K562 (cell line): Measurements from ENCODE around the gene TUBB6. TPM values are rescaled to one million over a fixed set of nuclear protein-coding genes. Genes with fewer than 3 reads are reported as not detected.

Experiments
- ATAC-seq: fragments of 200-7000 bp; cut with Tn5 transposase; 3 replicates; pipeline ENCODE4 v1.9.1; 2020; ENCODE audit warnings: moderate library complexity
- BruUV-seq: library from RNA; stranded (reverse); fragments of 400-500 nt; replicated peaks from 2 replicates; lab custom pipeline; 2021; lab: Mats Ljungman, UMichigan
- CTCF ChIA-PET: fragments of 300-600 bp; formaldehyde crosslinking; extraction: SDS; loops from one replicate; lab custom pipeline; 2021; ENCODE audit warnings: low intra/inter-chr PET ratio; lab: Yijun Ruan, JAX
- POLR2A ChIA-PET: fragments of 300-600, 350-650 bp; sonication (Branson Sonifier 250); formaldehyde crosslinking; extraction: SDS; loops from one replicate; lab custom pipeline; 2021; ENCODE audit warnings: antibody characterized with exemption, inconsistent platforms; lab: Yijun Ruan, JAX
- DNase-seq, 4 experiments: peaks; one replicate each; pipeline versions ENCODE4 v3.0.0 to v3.0.0-alpha.2; 2011 to 2018; ENCODE audit warnings: low spot score in 3 of 4, mixed read lengths in 3 of 4; ENCODE audit errors: extremely low read depth in 1 of 4
- FAIRE-seq: peaks from 2 replicates; lab custom pipeline; 2011; peaks lifted over from hg19 to GRCh38; lab: Jason Lieb, UNC
- H2AFZ ChIP-seq: 2 replicates; pipeline ENCODE4 v1.6.0; 2011; ENCODE audit warnings: low read depth, low read length, control low read depth, inconsistent platforms
- H3K27ac ChIP-seq: fragments of 200-600 bp; 3 replicates; pipeline ENCODE4 v1.8.0; 2011; ENCODE audit warnings: low read depth, mild to moderate bottlenecking, control low read depth, inconsistent platforms, low read length, moderate library complexity, mixed read lengths; ENCODE audit errors: extremely low read depth
- H3K27me3 ChIP-seq, 2 experiments: fragments of 300-600 bp in 1 of 2; 2 replicates in 1 of 2; 3 replicates in 1 of 2; pipeline versions ENCODE4 v1.6.0 to v1.8.0; 2011; ENCODE audit warnings: inconsistent platforms in 2 of 2, low read length in 2 of 2, mild to moderate bottlenecking in 1 of 2, mixed read lengths in 1 of 2, moderate library complexity in 1 of 2; ENCODE audit not compliant: control insufficient read depth in 2 of 2, insufficient read depth in 2 of 2
- H3K36me3 ChIP-seq: fragments of 300-600 bp; 3 replicates; pipeline ENCODE4 v1.8.0; 2011; ENCODE audit warnings: mild to moderate bottlenecking, low read length, inconsistent platforms; ENCODE audit not compliant: control insufficient read depth, insufficient read depth
- H3K4me1 ChIP-seq, 2 experiments: fragments of 200-600 bp in 1 of 2; replicated peaks in 1 of 2; 2 replicates in 1 of 2; 3 replicates in 1 of 2; pipeline versions ENCODE4 v1.5.1 to v1.8.0; 2011; ENCODE audit warnings: inconsistent platforms in 2 of 2, low read length in 2 of 2, mild to moderate bottlenecking in 1 of 2, mixed read lengths in 1 of 2, moderate library complexity in 1 of 2; ENCODE audit not compliant: control insufficient read depth in 2 of 2, insufficient read depth in 2 of 2
- H3K4me2 ChIP-seq: 2 replicates; pipeline ENCODE4 v1.6.1; 2011; ENCODE audit warnings: low read length, control low read depth, inconsistent platforms, mixed read lengths; ENCODE audit not compliant: insufficient read depth
- H3K4me3 ChIP-seq: fragments of 200-600 bp; sonication (generic), shearing (Covaris generic); 2 replicates; pipeline ENCODE4 v1.5.1; 2016; ENCODE audit warnings: control low read depth, inconsistent platforms
- H3K79me2 ChIP-seq: fragments of 200-600 bp; 3 replicates; pipeline ENCODE4 v1.8.0; 2011; ENCODE audit warnings: low read length, inconsistent platforms; ENCODE audit not compliant: control insufficient read depth, insufficient read depth
- H3K9ac ChIP-seq, 2 experiments: 2 replicates each; pipeline versions ENCODE4 v1.6.0 to v1.6.1; 2011; ENCODE audit warnings: low read depth in 2 of 2, low read length in 2 of 2, control low read depth in 1 of 2, inconsistent platforms in 1 of 2, mild to moderate bottlenecking in 1 of 2, mixed read lengths in 1 of 2; ENCODE audit not compliant: insufficient read depth in 1 of 2
- H3K9me1 ChIP-seq: one replicate; pipeline ENCODE4 v1.6.0; 2011; ENCODE audit warnings: inconsistent platforms, mild to moderate bottlenecking, low read length, moderate library complexity; ENCODE audit not compliant: control insufficient read depth, insufficient read depth
- H3K9me3 ChIP-seq: replicated peaks from 2 replicates; pipeline ENCODE4 v1.5.1; 2011; ENCODE audit warnings: low read depth, low read length, inconsistent platforms; ENCODE audit not compliant: control insufficient read depth, insufficient read depth
- H4K20me1 ChIP-seq: replicated peaks from 2 replicates; pipeline ENCODE4 v1.6.1; 2011; ENCODE audit warnings: low read length, inconsistent platforms, mixed read lengths; ENCODE audit not compliant: control insufficient read depth, insufficient read depth
- MTA3 ChIP-seq: fragments of 450-650 bp; formaldehyde crosslinking; IDR thresholded peaks from 2 replicates; pipeline ENCODE4 v1.6.1; 2017; ENCODE audit warnings: mild to moderate bottlenecking, borderline replicate concordance
- RBFOX2 ChIP-seq: fragments of 200-400 bp; formaldehyde crosslinking; IDR thresholded peaks from 2 replicates; pipeline ENCODE4 v1.6.1; 2017; ENCODE audit warnings: low read depth, mild to moderate bottlenecking, low read length, moderate library complexity
- ZNF277 ChIP-seq: fragments of 250-450 bp; sonication (Bioruptor Pico); IDR thresholded peaks from 2 replicates; pipeline ENCODE4 v1.8.0; 2022; ENCODE audit warnings: inconsistent platforms, mild to moderate bottlenecking, moderate library complexity, borderline replicate concordance
- whole genome bisulfite sequencing: fragments of 100-300 bp; shearing (Covaris generic); methylation state at CpG from one replicate; pipeline ENCODE4 v1.1.6; 2016; ENCODE audit warnings: low coverage, mixed read lengths; ENCODE audit not compliant: insufficient coverage; ENCODE audit errors: missing lambda C conversion rate; 5-methylcytosine and 5-hydroxymethylcytosine counted together
- in situ Hi-C: fragments of 300-500 bp; cut with MboI; formaldehyde crosslinking; loops from 4 replicates; pipeline ENCODE4 v1.15.0; 2018; ENCODE audit warnings: inconsistent platforms, mixed read lengths
- intact Hi-C: fragments of 100-400 bp; cut with micrococcal nuclease; formaldehyde crosslinking; loops from 2 replicates; pipeline ENCODE4 v1.14.2; 2022
- polyA plus RNA-seq, 8 experiments: library from polyadenylated mRNA; depleted of rRNA in 4 of 8; stranded (reverse) in 5 of 8; unstranded in 3 of 8; fragments of >200 nt; fragmentation: Nextera tagmentation in 2 of 8; fragmentation: Illumina TruSeq in 1 of 8; extraction: Ambion mirVana in 2 of 8; extraction: Trizol in 1 of 8; gene quantifications; 2 replicates each; pipeline versions ENCODE4 v1.2.1 to v1.2.3, GENCODE V29; 2011 to 2014; ENCODE audit warnings: inconsistent platforms in 1 of 8, missing spikeins in 1 of 8
- total RNA-seq, 7 experiments: library from RNA; depleted of rRNA in 6 of 7; stranded (reverse); fragments of >200 nt in 6 of 7; fragmentation: Illumina TruSeq in 2 of 7; extraction: Trizol in 2 of 7; gene quantifications; 2 replicates each; pipeline versions ENCODE4 v1.2.1 to v1.2.3, GENCODE V29; 2011 to 2021; ENCODE audit warnings: low replicate concordance in 1 of 7

The TUBB6 gene
- total and polyA plus RNA-seq, 9 of the 15 experiments (the other 6 are each of a cell fraction or from before 2014, with no cell fraction given) = 43.9 to 404 (median 81.1) TPM

- no peak for TF ChIP-seq ZNF277 (CRISPR knock-in tag)
Observed at GRCh38 chr18:12362473-12363174, 54.6 kb downstream of the TUBB6 start (continued).

DNA sequence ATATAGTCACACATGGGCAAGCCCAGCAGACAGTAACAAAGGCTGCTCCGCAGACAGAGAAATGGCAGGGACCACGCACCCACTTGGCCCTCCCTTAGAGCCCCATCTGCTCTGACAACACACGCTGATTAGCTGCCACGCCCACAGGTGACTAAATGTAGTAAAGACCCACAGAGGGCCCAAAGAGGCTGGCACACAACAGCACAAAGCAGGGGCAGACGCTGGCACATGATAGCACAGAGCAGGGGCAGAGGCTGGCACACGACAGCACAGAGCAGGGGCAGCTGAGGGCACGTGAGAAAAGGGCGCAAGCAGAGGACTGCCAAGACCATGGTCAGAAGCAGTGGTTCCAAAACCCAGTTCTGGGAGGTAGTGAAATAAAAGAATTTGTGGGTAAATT is 58.3 kb downstream of the TUBB6 start:
- H3K79me2 ChIP-seq = peaks cover 58% of the 10 kb centered on the region
- 0 out of 2 replicates have a peak, but pooled peaks have one; percentile 22 for TF ChIP-seq RBFOX2
- TF ChIP-seq MTA3 = no peak

More for the DNA sequence above, 58.3 kb downstream of the TUBB6 start:
- Histone ChIP-seq H3K4me1 (peaks cover 0 to 13% of the 10 kb centered on the region in 2 experiments; a peak in 3 of 5 replicates), H4K20me1 (peaks cover 9% of the 10 kb centered on the region; the same call in 1 of the 2 replicates), H3K27ac (no peak overlapping the region), H3K9me1 (no peaks in the 10 kb centered on the region), H3K36me3 (peaks cover 93% of the 10 kb centered on the region), H3K4me3 (no peak overlapping the region), H3K9ac (no peak overlapping the region), H3K4me2 (no peak overlapping the region), H2AFZ (no peak overlapping the region), H3K9me3 (no peaks in the 10 kb centered on the region), H3K27me3 (no peaks in the 10 kb centered on the region)
- intact Hi-C loops = no loop called here
- ATAC-seq (no peak), DNase-seq (no peak), FAIRE-seq (no peak)
- WGBS = 90% methylated on average over 8 of the region's 8 CpGs
- in situ Hi-C loops = no loop called here
- no TSS peak for BruUV-seq
- CTCF ChIA-PET = no interaction called here
- POLR2A ChIA-PET = no interaction called here
